ENCODE data around the gene HAUS2.
"Not testable (repeated sequence)": the region's sequence is repeated elsewhere in the genome, so short reads cannot be mapped to it uniquely, and the experiment has no call there.

The HAUS2 gene

GRCh38 chr15:42576040-42576594, 27.5 kb downstream of the HAUS2 start:
- no peak for DNase-seq (ENCODE audit: low read depth)

- DNase-seq (ENCODE audit: low read depth) = no peak
Measured at GRCh38 chr15:42576776-42577175, 28.1 kb downstream of the HAUS2 start.

GRCh38 chr15:42577514-42578031, 28.9 kb downstream of the HAUS2 start:
- DNase-seq (ENCODE audit: low read depth) = peak; percentile 77

DNA sequence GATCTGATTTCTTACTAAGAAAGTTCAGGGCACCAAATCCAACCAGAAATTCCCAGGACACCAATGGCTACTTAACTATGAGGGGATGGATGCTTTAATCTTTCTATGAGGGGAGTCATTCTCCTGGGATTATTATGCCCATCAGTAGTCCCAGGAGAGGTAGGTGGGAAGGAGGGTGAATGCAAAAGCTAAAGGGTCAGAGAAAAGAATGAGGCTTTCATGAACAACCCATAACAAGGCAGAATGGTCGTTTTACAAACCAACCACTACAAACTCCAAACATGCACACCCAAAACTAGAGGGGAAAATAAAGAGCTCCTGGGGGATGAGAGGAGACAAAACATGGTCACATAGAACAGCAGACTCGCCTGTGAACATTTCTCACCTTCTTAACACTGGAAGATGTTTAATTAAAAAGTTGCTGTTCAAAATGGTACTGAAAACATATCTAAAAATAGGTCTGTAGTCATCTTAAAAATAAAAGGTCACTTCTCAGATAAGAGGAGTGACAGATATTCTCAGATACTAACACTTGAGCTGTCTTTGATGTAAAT, 30.4 kb downstream of the HAUS2 start:
- DNase-seq (ENCODE audit: low read depth) = no peak

DNA sequence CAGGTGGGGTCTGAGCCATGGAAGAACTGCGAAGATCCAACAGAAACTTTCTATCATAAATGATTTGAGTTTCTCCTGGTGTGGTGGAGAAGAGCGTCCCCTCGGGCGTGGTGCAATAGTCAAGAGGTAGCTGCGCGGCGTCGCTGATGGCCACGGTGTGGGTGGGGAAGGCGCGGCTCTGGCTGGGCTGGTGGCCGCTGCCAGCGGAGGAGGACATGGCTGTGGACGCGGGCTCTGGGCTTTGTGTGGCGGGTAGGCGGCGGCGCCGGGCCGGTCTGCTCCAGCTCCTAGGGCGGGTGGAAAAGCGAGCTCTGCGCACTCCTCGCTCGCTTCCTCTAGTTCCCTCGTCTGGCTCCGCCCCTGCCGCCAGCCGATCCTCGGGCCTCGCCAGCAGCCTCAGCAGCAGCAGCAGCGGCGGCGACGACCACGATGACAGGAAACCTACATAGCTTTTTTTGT, 32.7 kb downstream of the HAUS2 start:
- peak; percentile 48 for DNase-seq (ENCODE audit: low read depth)

DNA sequence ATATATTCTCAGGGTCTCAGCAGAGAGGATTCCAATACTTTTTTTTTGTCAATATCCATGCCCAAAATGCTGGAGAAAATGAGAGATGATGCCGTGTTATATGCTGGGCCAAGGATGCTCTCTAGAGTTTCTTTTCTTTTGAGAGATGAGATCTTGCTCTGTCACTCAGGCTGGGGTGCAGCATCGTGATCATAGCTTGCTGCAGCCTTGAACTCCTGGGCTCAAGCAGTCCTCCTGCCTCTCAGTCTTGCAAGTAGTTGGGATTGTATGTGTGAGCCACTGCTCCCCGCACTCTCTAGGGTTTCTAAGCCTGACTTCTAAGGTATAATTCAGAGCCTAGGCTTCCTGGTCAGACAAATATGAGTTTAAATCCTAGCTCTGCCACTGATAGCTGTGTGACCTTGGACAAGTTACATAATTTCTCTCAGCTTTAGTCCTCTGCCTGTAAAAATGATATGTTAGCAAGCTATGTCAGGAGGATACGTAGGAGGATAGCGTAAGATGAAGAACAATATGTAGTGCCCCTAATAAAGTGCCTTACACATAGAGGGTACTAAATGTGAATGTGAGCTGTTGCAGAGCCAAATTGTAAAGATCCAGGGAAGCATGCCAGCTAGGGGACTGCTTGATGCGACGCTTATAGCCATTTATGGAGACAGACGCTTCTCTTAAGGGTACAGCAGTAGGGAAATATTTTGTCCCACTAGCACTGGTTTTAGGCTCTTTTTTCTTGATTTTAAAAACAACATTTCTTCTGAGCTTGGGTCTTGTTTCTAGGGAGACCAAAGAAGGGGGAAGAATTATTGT, 34.1 kb downstream of the HAUS2 start:
- peak; percentile 12 for DNase-seq (ENCODE audit: low read depth)

GRCh38 chr15:42584031-42584765, 35.6 kb downstream of the HAUS2 start:
- peak; percentile 56 for DNase-seq (ENCODE audit: low read depth)

DNA sequence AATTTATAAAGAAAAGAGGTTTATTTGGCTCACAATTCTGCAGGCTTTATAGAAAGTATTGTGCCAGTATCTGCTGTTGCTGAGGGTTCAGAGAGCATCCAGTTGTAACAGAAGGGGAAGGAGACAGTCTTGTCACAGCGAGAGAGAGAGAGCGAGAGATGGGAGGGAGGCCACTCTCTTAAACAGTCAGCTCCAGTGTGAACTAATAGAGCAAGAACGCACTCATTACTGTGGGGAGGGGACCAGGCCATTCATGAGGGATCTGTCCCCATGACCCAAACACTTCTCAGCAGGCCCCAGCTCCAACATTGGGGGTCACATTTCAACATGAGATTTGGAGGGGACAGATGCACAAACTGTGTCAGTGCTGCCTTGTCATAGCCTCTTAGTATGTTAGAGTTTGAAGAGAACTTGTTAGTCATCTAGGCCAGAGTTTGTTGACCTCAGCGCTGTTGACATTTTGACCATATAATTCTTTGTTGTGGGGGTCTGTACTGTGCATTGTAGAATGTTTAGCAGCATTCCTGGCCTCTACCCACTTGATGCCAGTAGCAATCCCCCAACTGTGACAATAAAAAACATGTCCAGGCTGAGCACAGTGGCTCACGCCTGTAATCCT, 42.1 kb downstream of the HAUS2 start:
- DNase-seq (ENCODE audit: low read depth) = no peak

DNA sequence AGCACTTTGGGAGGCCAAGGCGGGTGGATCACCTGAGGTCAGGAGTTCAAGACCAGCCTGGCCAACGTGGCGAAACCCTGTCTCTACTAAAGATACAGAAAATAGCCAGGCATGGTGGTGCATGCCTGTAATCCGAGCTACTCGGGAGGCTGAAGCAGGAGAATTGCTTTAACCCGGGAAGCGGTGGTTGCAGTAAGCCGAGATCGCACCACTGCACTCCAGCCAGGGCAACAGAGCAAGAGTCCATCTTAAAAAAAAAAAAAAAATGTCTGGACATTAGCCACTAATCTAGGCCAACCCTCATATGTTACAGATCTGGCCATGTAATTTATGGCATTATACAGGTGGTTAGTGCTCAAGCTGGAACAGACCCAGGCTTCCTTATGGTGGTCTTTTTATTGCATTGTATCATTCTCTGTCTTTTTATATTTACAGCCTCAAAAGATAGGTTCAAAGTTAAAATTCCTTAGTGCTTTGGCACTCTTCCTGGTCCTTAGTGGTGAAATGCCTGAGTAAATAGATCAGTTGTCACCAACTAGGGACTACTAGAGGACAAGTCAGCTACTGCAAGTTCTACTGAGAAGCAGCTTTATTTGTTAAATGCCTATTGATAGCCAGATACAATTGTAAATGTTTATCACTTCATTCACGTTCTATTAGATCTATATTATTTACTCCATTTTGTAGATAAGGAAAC, 42.7 kb downstream of the HAUS2 start:
- DNase-seq (ENCODE audit: low read depth) = no peak

DNA sequence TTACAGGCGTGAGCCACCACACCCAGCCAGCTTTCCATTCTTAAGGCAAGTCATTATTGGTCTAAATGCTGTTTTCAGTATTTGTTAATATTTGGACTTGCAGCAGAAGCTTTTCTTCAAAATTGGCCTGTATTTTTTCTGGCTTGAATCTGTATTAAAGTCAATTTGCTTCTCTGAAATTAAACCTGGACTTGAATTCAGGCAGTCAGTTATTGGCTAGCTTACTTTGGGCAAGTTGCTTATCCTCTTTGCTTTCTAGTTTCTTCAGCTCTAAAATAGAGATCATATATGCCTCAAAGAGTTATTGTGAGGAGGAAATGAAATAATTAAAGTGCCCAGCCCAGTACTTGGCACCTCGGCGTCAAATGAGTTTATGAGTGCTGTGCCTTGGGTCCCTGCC, 44.1 kb downstream of the HAUS2 start:
- no peak for DNase-seq (ENCODE audit: low read depth)

GRCh38 chr15:42593143-42593542, 44.5 kb downstream of the HAUS2 start:
- DNase-seq (ENCODE audit: low read depth) = no peak

GRCh38 chr15:42594095-42594494, 45.5 kb downstream of the HAUS2 start:
- peak; percentile 13 for DNase-seq (ENCODE audit: low read depth)

DNA sequence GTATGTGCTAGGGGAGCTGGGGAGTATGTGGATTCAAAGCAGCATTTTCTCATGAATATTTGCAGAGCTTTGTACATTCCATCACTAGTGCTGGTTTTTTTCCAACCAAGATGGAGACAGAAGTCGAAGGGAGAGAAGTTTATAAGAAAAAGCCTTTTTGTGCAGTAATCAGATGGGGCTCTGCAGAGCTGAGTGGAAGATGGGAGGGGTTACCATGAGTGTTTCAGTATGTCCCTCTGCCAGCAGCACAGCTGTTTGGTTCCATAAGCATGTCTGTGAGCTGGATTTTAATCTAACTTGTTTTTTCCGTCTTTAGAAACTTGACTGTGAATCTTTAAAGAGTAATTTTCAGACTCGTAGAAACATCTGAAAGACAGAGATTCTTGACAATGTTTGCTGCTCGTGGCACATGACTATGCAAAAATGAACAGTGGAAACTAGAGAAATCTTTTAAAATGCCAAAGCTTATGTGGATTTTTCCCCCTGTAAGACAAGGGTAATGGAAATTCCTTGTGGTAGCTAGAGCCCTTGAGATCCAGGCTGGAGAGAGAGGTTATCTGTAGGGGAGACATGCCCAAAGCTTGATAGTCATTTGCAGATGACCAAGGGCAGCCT, 47.1 kb downstream of the HAUS2 start:
- no peak for DNase-seq (ENCODE audit: low read depth)

DNA sequence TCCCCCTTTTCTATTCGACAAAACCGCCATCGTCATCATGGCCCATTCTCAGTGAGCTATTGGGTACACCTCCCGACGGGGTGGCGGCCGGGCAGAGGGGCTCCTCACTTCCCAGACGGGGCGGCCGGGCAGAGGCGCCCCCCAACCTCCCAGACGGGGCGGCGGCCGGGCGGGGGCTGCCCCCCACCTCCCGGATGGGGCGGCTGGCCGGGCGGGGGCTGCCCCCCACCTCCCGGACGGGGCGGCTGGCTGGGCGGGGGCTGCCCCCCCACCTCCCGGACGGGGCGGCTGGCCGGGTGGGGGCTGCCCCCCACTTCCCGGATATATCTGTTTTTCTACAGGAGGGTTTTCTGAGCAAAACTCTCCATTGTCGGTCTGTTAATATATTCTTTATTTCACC, 52.7 kb downstream of the HAUS2 start:
- DNase-seq (ENCODE audit: low read depth) = not testable (repeated sequence)

GRCh38 chr15:42602501-42602900, 53.9 kb downstream of the HAUS2 start:
- no peak for DNase-seq (ENCODE audit: low read depth)

DNA sequence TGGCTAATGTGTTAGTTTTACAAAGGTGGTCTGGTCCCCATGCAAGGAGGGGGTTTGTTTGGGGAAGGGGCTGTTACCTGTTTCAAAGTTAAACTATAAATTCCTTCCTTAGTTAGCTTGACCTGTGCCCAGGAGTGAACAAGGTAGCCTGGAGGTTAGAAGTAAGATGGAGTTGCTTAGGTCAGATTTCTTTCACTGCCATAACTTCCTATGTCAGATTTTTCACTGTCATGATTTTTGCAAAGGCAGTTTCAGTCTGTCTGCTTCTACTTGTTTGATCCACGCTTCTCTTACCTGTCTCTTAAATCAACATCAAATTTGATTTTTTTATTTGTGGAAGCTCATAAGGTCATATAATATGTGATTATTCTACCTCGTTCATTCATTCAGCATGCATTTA, 55.3 kb downstream of the HAUS2 start:
- no peak for DNase-seq (ENCODE audit: low read depth)

- DNase-seq (ENCODE audit: low read depth) = peak; percentile 15
Measured at GRCh38 chr15:42604894-42605744, 56.5 kb downstream of the HAUS2 start.

DNA sequence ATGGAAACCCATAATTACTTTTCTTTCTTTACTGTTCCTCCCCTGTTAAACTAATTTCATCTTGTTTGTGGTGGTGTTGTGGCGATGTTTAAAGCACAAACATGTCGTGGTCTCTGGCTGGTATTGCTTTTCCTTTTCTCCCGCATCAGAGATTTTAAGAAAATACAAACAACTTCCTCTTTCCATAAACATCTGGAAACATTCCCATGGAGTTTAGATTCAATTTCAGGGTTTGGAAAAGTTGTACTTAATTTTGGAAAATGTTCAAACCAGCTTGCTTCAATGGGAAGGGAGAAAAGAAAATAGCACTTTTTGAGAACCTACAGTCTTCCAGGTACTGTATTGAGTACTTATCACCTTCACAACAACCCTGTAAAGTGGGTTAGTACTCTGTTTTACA, 57.2 kb downstream of the HAUS2 start:
- no peak for DNase-seq (ENCODE audit: low read depth)

- DNase-seq (ENCODE audit: low read depth) = peak; percentile 56
Measured at GRCh38 chr15:42608110-42608531, 59.5 kb downstream of the HAUS2 start.

Data from amniotic epithelial cell (primary cell).